ENCODE data around the gene RAMP3.

Gene RAMP3

DNA sequence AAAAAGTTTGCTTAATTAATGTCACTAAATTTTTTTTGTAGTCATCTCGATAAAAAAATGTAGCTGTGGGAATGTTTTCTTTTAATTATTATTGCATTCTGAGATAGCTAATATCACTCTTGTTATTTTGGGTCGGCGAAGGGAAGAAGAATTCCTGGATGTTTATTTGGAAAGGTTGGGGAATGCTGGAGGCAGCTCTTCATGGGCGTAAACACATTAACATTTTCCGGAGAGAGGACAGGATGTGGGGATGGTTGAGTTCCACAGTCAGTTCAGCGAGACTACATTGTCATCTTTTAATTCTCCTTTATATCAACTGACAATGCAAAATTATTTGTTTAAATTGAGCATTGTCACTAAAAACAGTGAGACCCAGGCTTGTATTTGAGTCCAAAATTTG is 72.5 kb downstream of the RAMP3 start:
- in situ Hi-C loops (cut with MboI; ENCODE audit: low pct_unique_long_range_greater_than_20kb, low sequenced_read_pairs, unreplicated experiment) = no loop called here
- DNase-seq (ENCODE audit: low spot score) = no peak
- TF ChIP-seq, protein P1, sequence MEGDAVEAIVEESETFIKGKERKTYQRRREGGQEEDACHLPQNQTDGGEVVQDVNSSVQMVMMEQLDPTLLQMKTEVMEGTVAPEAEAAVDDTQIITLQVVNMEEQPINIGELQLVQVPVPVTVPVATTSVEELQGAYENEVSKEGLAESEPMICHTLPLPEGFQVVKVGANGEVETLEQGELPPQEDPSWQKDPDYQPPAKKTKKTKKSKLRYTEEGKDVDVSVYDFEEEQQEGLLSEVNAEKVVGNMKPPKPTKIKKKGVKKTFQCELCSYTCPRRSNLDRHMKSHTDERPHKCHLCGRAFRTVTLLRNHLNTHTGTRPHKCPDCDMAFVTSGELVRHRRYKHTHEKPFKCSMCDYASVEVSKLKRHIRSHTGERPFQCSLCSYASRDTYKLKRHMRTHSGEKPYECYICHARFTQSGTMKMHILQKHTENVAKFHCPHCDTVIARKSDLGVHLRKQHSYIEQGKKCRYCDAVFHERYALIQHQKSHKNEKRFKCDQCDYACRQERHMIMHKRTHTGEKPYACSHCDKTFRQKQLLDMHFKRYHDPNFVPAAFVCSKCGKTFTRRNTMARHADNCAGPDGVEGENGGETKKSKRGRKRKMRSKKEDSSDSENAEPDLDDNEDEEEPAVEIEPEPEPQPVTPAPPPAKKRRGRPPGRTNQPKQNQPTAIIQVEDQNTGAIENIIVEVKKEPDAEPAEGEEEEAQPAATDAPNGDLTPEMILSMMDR (IDR thresholded peaks at IDR 0.05; ENCODE audit: extremely low read depth, insufficient read depth, missing control alignments) = no peak

DNA sequence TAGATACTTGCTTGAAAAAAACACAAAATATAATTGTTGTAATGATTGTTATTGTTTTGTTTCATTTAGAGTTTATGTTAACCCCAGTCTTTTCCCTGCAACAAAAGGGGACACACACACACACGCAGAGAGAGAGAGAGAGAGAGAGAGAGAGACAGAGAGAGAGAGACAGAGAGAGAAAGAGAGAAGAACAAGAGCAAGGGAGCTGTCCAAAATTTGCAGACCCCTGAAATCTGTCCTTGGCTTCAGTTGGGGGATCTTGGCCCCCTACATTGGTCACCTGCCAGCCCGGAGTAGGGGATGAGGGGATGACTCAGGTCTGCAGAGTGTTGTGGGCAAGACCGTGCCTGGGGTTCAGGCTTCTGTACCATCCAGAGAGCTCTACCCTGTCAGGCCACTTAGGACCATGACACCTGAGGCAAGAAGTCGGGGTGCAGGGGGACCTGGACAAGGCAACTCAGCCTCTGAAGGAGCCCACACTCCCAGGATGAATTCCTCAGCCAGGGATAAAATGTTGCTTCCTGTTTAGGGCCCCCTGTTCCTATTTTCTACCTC is 73.1 kb downstream of the RAMP3 start:
- TF ChIP-seq, protein P1 (IDR thresholded peaks at IDR 0.05; ENCODE audit: extremely low read depth, insufficient read depth, missing control alignments) = no peak
- DNase-seq (ENCODE audit: low spot score) = no peak
- in situ Hi-C loops (cut with MboI; ENCODE audit: low pct_unique_long_range_greater_than_20kb, low sequenced_read_pairs, unreplicated experiment) = no loop called here

DNA sequence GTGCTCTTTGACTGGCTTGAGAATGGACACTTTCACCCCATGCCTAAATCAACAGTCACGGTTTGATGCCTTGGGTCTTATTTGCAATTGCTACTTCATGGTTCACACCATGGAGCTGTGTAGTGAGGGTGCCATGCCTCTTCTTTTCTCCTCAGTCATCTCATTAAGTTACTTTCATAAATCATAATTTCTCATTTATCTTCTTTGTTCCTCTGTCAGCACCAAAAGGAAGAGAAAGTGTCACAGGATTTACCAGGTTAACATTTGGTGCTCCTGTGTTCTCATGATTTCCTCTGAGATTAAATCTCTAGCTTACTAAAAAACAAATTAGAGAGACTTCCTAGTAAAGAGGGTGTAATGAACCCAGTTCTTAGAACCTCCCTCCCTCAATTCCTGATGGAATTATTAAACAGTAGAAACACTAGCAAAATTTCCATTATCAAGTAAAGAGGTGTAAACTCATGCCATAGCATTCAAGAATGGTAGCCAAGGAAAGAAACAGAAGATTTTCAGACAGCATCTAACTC is 75.7 kb downstream of the RAMP3 start:
- DNase-seq (ENCODE audit: low spot score) = no peak
- in situ Hi-C loops (cut with MboI; ENCODE audit: low pct_unique_long_range_greater_than_20kb, low sequenced_read_pairs, unreplicated experiment) = no loop called here
- TF ChIP-seq, protein P1 (IDR thresholded peaks at IDR 0.05; ENCODE audit: extremely low read depth, insufficient read depth, missing control alignments) = no peak

All from GM13977 (cell line).